DMS 273 (cell line): ENCODE measurements around the gene HLA-DQA2.
"Not testable (repeated sequence)": the region's sequence is repeated elsewhere in the genome, so short reads cannot be mapped to it uniquely, and the experiment has no call there.

ENCODE experiments used
- DNase-seq: peaks from one replicate; lab custom pipeline; 2025; ENCODE audit not compliant: unreplicated experiment; lab: John Stamatoyannopoulos, UW

The HLA-DQA2 gene

GRCh38 chr6:32741031-32741960, at the start of gene HLA-DQA2:
TSS of gene HLA-DQA2 (plus strand) at chr6:32741391. CDS start at chr6:32741444, 53 bp downstream.
- no peak for DNase-seq

- no peak for DNase-seq
Measured at GRCh38 chr6:32692019-32692418, 49.2 kb upstream of the HLA-DQA2 start.

- DNase-seq = no peak
Measured at GRCh38 chr6:32697031-32697430, 44.2 kb upstream of the HLA-DQA2 start.

- peak; percentile 72 for DNase-seq
Measured at GRCh38 chr6:32700391-32701040, 40.7 kb upstream of the HLA-DQA2 start.

- no peak for DNase-seq
Measured at GRCh38 chr6:32703347-32703746, 37.8 kb upstream of the HLA-DQA2 start.

DNA sequence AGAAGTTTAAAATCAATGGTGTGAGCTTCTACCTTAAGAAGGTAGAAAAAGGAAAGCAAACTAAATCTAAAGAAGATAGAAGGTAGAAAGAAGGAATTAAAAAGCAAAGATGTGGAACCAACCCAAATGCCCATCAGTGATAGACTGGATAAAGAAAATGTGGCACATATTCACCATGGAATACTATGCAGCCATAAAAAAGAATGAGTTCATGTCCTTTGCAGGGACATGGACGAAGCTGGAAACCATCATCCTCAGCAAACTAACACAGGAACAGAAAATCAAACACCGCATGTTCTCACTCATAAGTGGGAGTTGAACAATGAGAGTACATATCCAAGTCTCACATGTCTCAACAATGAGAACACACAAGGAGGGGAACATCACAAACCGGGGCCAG, 36.0 kb upstream of the HLA-DQA2 start:
- DNase-seq = not testable (repeated sequence)

DNA sequence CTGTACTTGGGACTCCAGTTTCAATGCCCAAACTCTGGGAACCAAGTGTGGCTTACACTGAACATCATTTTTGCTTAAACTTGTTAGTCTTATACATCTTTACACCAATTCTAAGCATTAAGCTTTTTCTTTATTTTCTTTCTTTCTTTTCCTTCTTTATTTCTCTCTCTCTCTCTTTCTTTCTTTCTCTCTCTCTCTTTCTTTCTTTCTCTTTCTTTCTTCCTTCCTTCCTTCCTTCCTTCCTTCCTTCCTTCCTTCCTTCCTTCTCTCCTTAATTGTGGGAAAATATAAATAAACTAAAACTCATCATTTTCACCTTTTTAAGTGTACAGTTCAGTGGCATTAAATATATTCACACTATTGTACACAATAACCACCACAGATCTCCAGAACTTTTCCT, 31.6 kb upstream of the HLA-DQA2 start:
- DNase-seq = no peak

DNA sequence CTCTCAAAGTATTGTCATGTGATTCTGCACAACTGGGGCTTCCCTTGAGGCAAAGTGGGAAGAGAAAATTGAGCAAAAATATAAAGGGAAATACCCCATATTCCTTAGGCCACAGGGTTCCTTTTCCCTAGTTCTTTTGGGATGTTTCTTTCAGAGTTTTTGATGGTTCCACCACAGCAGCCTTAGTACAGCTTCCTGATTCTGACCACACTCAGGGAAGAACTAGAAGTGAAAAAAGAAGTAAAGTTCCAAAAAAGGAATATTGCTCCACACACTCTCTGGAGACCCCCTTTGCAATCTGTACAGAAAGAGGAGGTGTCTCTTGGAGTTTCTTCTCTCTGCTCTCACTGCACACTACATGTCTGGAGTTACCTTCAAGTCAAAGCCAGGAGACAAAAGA, 27.9 kb upstream of the HLA-DQA2 start:
- DNase-seq = no peak

DNA sequence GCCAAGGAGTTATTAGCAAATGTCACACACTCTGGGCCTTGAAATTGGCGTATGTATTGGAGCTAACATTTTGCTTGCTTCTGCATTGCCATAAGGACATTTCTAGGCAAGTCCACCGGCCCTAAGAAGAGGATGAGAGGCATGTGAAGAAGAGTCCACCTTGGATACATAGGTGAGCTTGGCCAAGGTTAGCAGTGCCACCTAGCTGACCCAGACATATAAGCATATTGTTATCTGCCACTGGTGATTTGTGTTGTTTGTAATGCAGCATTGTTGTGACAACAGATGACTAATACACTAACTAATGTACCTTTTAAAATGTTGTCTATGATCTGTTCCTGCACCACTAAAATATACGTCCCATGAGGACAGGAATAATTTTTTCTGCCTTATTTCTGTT, 24.8 kb upstream of the HLA-DQA2 start:
- no peak for DNase-seq

- no peak for DNase-seq
Measured at GRCh38 chr6:32718879-32719278, 22.3 kb upstream of the HLA-DQA2 start.

- DNase-seq = no peak
Measured at GRCh38 chr6:32738126-32738525, 3.1 kb upstream of the HLA-DQA2 start.

DNA sequence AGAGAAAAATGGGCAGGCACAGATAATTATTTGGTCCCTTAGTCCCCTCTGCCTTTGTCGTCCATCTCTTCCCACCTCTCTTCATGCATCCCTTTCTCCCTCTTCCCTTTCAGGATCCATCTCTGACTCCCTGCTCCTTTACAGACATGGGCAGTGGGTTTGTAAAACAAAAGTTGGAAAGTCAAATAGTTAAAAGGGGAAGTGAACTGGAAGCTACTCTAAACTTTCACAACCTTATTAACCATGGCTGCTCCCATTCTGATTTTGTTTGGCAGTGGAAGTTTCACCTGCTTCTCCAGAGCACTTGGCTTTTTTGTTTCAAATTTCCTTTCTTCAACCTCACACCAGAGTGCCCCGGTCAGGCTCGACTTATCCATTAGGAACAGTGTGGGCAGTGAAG, 1.2 kb downstream of the HLA-DQA2 start:
- DNase-seq = no peak

GRCh38 chr6:32744776-32745175, 3.6 kb downstream of the HLA-DQA2 start:
- DNase-seq = no peak

- DNase-seq = not testable (repeated sequence)
Measured at GRCh38 chr6:32745649-32746048, 4.5 kb downstream of the HLA-DQA2 start.

DNA sequence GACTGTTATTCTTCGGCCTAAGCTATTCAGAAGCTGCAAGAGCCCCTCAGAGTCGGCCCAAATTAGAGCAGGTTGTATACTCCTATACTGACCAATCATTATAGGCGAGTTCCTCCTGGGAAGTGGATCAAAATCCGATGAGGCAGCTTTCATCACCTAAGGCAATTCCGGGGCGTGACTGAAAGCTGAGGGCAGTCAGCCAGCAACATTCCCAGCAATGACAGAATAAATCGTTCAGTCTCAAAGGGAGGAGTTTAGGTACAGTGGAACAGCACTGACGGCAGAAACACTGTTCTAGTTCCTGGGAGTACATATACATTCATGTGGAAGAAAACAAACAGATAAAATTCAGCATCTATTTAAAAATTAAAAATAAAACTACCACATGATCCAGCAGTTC, 11.4 kb downstream of the HLA-DQA2 start:
- no peak for DNase-seq

DNA sequence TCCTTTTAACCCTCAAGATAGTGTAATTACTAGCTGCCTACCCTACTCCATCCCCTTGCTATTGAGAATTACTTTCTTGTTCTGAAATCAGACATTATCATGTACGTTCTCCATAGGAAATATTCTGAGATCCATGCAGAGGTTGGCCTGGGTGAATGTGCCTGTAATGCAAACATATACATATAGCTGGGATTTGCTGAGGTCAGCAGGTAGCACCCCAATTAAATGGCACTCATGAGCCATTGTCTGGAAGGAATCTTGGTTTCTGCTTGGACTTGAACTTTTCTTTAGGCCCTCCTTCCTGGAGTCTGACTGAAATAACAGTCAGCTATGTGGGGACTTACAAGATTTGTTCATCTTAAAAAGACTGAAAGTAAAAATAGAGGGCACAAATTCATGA, 18.5 kb downstream of the HLA-DQA2 start:
- DNase-seq = no peak

- no peak for DNase-seq
Measured at GRCh38 chr6:32761072-32761471, 19.9 kb downstream of the HLA-DQA2 start.

GRCh38 chr6:32761548-32761947, 20.4 kb downstream of the HLA-DQA2 start:
- no peak for DNase-seq

DNA sequence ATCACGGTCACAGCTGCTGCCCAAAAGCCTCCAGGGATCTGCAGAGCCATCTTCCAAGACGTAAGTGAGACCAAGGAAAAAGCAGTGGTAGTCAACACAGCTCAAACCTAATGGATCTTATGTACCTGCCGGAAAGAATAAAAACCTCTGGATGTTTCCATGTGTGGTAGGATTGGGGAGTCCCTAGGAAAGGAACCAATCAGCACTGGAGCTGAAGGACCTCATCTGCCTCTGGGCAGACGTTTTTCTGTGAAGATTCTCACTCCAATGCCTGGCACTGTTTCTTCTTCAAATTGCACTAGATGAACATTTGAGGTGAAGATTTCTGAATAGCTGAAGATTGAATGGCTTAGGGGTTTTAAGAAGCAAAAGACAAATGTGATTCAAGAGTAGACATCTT, 22.2 kb downstream of the HLA-DQA2 start, which contains the start of gene HLA-DQB2:
Gene HLA-DQB2, minus strand, starts transcription at position 112 of the 400 bp plus-strand sequence. Its CDS starts 62 bp downstream, at position 50.
- peak; percentile 5 for DNase-seq

DNA sequence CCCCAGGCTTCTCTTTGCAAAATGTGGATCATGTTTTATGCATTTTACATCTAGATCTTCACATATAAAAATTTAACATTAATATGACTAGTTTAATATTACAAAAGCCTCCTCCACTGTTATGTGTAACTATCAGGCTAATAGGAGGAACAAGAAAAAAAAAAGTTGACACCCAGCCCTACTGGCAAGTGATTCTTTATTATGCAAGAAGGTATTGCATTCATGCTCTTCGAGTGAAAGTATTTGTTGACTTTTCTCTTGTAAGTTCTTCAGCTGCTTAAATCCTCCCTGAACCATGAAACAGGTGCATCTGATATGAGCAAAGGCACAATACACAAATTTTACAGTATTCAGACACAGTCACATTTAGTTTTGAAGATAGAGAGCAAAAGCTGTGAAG, 22.9 kb downstream of the HLA-DQA2 start:
- no peak for DNase-seq

DNA sequence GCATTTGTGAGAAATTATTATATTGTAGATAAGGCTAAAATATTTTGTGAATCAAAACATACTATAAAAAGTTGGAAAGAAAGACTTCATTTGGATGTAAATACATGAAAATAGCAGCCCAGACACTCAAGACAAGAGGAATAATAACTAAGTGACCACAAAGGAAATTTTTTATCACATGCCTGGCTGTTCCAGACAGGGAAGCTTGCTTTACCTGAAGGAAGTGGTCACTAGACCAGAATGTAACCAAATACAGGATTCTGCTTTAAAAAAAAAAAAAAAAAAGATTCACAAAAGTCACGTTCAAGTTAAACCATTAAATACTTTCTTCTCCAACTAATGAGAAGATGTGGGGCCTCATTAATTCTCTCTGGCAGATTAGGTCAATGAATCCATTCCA, 31.5 kb downstream of the HLA-DQA2 start:
- DNase-seq = no peak

DNA sequence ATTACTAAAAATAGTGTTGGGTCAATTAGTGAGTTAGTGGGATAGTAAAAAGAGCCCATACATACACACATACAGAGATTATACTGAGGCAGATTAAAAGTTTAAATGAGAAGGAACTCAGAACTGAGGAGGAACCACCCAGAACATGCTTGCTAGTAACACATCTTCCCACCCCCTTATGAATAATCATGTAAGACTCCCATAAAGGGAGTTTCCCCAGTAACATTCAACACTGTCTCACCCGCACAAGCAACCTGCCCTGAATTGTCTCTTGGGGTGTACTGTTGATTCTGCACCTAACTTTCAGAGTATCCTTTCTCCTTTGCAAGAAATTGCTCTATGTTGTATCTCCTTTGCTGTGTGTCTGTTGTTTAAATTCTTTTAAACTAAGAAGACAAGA, 33.2 kb downstream of the HLA-DQA2 start:
- no peak for DNase-seq
